HG02973 (cell line): ENCODE data around the gene C3orf70.
"Not testable (repeated sequence)": the region's sequence is repeated elsewhere in the genome, so short reads cannot be mapped to it uniquely, and the experiment has no call there.

Experiments used
- ATAC-seq: cut with Tn5 transposase; IDR thresholded peaks from one replicate; pipeline ENCODE4 v1.9.1; 2021; ENCODE audit warnings: moderate library complexity; ENCODE audit not compliant: unreplicated experiment

Gene C3orf70

GRCh38 chr3:185151101-185151963 lies 1.5 kb downstream of the C3orf70 start:
- ATAC-seq, result no peak

GRCh38 chr3:185150561-185150960 lies 2.3 kb downstream of the C3orf70 start:
- ATAC-seq, result no peak

GRCh38 chr3:185149591-185149990 lies 3.3 kb downstream of the C3orf70 start:
- no peak for ATAC-seq

- no peak for ATAC-seq
These were observed 7.3 kb downstream of the C3orf70 start for GRCh38 chr3:185145511-185145910.

- ATAC-seq, result no peak
These were observed 8.1 kb downstream of the C3orf70 start for GRCh38 chr3:185144784-185145183.

GRCh38 chr3:185137821-185138220 lies 15.0 kb downstream of the C3orf70 start:
- ATAC-seq, result no peak

- no peak for ATAC-seq
These were observed 18.4 kb downstream of the C3orf70 start for GRCh38 chr3:185134509-185134908.

- no peak for ATAC-seq
These were observed 21.1 kb downstream of the C3orf70 start for GRCh38 chr3:185131602-185132256.

GRCh38 chr3:185129083-185129482 lies 23.8 kb downstream of the C3orf70 start:
- ATAC-seq, result no peak

GRCh38 chr3:185126201-185126600 lies 26.7 kb downstream of the C3orf70 start:
- no peak for ATAC-seq

GRCh38 chr3:185120126-185120525 lies 32.7 kb downstream of the C3orf70 start:
- ATAC-seq, result no peak

GRCh38 chr3:185115371-185115770 lies 37.5 kb downstream of the C3orf70 start:
- no peak for ATAC-seq

- ATAC-seq, result no peak
These were observed 38.1 kb downstream of the C3orf70 start for GRCh38 chr3:185114756-185115155.

GRCh38 chr3:185112186-185112585 lies 40.7 kb downstream of the C3orf70 start:
- ATAC-seq, result no peak

GRCh38 chr3:185109012-185109411 lies 43.8 kb downstream of the C3orf70 start:
- not testable (repeated sequence) for ATAC-seq

GRCh38 chr3:185106256-185106890 lies 46.5 kb downstream of the C3orf70 start:
- ATAC-seq, result not testable (repeated sequence)

- no peak for ATAC-seq
These were observed 49.3 kb downstream of the C3orf70 start for GRCh38 chr3:185103359-185104127.

GRCh38 chr3:185094697-185095096 lies 58.2 kb downstream of the C3orf70 start:
- ATAC-seq, result no peak

- ATAC-seq, result no peak
These were observed 59.7 kb downstream of the C3orf70 start for GRCh38 chr3:185093116-185093515.

GRCh38 chr3:185090811-185091210 lies 62.0 kb downstream of the C3orf70 start:
- no peak for ATAC-seq

- no peak for ATAC-seq
These were observed 63.1 kb downstream of the C3orf70 start for GRCh38 chr3:185089751-185090150.
